Epidermal melanocyte (primary cell): ENCODE measurements around the gene PPOX.

Experiments used
- DNase-seq: peaks from one replicate; pipeline ENCODE4 v3.0.0; 2011; ENCODE audit warnings: low spot score; ENCODE audit not compliant: insufficient read length

Gene PPOX

DNA sequence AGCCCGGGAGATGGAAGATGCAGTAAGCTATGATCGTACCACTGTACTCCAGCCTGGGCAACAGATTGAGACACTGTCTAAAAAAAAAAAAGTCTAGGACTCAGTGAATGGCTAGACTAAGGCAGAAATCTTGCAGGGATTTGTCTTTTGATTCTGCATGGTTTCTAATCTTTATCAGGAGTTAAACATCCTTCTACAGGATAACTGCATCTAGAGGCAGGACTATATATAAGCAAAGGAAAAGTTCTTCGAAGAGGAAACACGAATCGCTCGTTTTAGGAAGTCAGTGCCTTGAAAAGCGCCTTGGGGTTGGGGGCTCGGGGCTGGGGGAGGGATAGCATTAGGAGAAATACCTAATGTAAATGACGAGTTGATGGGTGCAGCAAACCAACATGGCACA, 13.1 kb upstream of the PPOX start:
- no peak for DNase-seq

DNA sequence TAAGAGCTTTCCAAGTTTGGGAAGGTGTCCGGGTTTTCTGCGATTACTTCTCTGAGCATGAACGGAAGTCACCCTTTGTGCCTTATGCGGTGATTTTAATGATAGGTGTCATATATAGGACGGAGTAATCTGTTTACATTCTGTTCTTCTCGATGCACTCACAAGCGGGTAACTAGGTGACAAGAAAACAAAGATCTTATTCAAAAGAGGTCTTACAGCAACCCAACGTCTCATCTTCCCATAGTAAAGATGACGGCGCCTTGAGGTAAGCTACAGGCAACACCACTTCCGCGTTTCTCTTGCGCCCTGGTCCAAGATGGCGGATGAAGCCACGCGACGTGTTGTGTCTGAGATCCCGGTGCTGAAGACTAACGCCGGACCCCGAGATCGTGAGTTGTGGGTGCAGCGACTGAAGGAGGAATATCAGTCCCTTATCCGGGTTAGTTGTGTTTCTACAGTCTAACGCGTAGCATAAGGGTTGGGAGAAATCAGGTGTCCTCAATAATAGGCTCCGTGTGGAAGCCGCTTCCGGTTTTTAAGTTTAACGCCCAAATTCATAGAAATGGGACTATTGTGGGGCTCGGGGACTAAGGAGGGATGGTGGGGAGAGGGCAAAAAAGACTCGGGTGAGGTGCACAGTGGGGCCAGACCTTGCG, 12.4 kb upstream of the PPOX start, which contains the start of gene UFC1:
UFC1 (plus strand) TSS at position 297 of the 656 bp plus-strand sequence; CDS start at position 317, 20 bp downstream.
- DNase-seq: peak; percentile 85

DNA sequence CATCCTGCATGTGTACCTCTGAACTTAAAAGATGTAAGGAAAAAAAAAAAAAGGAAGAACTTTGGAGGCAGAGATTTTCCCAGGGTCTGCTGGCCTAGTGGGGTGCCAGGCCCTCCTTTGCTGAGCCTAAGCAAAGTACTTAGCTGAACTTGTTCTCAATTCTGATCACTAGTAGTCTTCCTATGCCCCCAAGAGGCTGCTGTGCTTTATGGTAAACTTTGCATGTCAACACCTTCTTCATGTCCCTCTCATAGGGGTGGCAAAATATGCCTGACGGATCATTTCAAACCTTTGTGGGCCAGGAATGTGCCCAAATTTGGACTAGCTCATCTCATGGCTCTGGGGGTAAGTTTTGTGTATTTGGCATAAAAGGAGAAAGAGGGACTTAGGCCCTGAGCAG, 8.4 kb upstream of the PPOX start:
- DNase-seq: no peak

DNA sequence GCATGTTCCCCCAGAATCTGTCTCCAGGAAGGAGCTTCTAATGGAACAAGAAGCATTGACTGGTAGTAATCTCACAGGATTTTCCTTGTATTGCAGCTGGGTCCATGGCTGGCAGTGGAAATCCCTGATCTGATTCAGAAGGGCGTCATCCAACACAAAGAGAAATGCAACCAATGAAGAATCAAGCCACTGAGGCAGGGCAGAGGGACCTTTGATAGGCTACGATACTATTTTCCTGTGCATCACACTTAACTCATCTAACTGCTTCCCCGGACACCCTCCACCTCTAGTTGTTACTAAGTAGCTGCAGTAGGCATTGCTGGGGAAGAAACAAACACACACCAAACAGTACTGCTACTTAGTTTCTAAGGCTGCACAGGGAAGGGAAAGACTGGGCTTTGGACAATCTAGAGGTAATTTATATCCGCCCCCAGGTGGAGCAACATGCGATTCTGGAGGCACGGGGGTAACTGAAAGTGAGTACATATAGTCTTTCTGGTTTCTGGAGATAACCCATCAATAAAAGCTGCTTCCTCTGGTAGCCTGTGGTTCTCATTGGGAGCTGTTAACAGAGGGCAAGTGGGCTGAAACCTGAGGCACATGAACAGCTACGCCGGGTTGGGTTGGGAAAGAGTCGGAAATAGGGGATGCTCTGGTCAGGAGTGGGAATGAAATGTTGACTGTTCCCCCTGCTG, 7.8 kb upstream of the PPOX start:
- DNase-seq: no peak

DNA sequence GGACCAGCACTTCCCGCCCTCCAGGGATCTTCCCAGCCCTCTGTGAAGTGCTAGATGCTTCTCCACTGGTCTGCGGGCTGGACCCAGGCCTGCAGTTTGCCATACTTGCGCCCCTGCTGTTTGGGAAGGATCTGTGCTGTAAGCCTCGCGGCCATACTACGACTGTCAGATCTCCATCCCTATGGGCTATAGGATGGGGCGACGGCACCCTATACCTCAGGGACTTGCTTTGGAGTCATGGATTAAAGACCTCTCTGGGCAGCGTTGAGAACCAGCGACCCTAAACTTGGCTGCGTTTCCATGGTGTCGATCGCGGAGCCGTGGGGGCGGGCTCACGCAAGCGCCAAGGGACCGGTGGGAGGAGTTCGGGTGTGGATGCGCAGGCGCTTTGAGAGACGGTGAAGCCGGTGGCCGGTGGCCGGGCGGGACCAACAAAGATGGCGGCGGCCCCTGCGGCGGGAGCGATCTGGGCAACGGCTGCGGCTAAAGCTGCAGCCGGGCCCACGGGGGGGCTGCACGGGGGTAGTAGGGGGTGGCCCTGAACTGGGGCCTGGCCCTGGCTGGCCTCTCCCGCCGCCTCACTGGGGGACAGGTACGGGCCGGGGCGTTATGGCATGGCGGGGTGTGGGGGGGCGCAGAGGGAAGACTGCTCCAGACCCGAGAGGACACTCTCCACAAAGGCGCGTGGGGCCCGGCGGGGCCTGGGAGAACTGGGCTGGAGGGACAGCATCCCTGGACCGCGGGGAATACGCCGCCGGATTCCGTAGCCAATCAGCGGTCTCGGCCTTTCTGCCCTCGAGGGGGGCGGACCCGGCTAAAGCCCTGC, 6.9 kb upstream of the PPOX start, which contains the start of gene USP21:
USP21 (plus strand) TSS at position 414 of the 826 bp plus-strand sequence. CDS start 1,141 bp downstream, outside the sequence.
- peak; percentile 96 for DNase-seq

DNA sequence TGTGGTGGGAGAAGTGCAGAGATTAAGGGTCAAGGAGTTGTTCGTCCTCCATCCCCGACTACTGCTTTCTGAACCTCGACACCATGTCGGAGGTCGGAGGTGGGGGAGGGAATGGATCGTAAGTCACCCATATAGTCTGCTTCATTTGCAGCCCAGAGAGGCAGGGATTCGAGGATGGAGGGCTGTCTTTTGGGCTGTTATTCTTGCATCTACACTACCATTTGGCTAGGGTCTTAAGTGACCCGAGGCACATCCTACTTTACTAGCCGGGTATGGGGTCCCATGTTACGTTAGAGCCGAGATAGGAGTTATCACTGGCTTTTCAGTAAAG, 6.3 kb upstream of the PPOX start:
- DNase-seq: no peak

DNA sequence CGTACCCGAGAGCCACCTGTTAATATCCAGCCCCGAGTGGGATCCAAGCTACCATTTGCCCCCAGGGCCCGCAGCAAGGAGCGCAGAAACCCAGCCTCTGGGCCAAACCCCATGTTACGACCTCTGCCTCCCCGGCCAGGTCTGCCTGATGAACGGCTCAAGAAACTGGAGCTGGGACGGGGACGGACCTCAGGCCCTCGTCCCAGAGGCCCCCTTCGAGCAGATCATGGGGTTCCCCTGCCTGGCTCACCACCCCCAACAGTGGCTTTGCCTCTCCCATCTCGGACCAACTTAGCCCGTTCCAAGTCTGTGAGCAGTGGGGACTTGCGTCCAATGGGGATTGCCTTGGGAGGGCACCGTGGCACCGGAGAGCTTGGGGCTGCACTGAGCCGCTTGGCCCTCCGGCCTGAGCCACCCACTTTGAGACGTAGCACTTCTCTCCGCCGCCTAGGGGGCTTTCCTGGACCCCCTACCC, 5.5 kb upstream of the PPOX start:
- no peak for DNase-seq

DNA sequence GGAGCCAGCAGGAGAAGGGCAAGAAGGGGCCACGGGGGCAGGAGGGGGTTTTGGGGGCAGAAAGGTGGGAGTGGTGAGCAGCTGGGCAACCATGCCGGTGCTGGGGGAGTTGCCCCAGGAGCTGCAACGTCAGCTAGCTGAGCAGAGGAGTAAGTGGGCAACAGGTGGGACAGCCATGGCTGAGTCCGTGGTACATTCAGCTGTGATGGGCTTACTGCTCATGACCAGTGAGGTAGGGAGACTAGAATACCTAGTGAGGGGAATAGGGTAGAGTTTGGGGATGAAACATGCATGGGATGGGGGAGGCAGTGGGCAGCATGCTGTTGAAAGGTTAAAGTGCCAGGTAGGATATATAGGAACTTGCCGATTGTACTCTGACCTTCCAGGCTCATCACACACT, 4.6 kb upstream of the PPOX start:
- DNase-seq: no peak

DNA sequence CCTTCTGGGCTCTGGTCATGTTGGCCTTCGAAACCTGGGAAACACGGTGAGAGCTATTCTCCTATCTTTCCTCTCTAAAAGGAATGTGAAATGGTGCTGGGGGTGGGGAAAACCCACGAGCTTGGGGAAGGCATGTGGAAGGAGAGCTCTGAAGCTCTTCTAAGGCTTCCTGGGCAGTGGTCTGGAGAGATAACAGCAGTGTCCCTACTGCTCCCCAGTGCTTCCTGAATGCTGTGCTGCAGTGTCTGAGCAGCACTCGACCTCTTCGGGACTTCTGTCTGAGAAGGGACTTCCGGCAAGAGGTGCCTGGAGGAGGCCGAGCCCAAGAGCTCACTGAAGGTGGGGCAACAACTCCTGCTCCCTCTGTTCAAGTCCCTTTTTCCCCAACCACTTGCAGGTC, 4.2 kb upstream of the PPOX start:
- no peak for DNase-seq

DNA sequence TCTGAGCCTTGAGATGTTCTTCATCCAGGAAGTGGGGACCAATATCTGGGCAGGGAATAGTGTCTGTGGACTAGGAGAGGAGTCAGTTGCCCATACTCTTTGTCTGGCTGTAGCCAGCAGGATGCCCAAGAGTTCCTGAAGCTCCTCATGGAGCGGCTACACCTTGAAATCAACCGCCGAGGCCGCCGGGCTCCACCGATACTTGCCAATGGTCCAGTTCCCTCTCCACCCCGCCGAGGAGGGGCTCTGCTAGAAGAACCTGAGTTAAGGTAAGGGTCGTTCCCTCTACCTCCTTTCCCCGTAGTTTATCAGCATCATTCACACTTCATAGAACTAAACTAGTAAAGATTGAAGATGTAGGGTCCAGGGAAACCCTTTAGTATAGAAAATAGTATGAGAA, 3.4 kb upstream of the PPOX start:
- DNase-seq: no peak

DNA sequence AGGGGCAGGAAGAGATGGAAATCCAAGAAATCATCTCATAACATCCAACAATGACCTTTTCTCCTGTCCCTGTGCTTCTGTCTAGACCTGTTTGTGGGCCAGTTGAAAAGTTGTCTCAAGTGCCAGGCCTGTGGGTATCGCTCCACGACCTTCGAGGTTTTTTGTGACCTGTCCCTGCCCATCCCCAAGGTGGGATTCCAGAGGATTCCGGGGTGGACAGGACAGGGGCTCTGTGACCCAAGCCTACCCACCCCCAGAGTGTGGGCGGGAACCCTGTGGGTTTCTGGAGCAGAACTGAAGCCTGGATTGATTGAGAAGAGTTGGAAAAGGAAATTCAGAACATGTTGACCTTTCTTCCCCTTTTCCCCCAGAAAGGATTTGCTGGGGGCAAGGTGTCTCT, 2.4 kb upstream of the PPOX start:
- no peak for DNase-seq

DNA sequence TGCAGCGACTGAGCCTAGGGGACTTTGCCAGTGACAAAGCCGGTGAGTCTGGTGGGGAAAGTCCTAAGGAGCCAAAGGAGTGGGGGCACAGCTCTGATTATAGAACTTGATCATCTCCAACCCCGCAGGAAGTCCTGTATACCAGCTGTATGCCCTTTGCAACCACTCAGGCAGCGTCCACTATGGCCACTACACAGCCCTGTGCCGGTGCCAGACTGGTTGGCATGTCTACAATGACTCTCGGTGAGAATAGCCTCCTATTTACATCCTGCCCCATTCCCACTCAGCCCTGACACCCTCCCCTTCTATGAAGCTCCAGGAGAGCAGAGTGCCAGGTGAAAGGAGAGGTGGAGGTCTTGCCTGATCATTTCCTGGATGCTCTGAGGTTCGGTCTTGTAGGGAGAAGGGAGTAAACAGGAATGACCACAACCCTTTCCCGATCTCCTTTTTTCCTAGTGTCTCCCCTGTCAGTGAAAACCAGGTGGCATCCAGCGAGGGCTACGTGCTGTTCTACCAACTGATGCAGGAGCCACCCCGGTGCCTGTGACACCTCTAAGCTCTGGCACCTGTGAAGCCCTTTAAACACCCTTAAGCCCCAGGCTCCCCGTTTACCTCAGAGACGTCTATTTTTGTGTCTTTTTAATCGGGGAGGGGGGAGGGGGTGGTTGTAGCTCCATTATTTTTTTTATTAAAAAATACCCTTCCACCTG, 1.2 kb upstream of the PPOX start:
- no peak for DNase-seq

DNA sequence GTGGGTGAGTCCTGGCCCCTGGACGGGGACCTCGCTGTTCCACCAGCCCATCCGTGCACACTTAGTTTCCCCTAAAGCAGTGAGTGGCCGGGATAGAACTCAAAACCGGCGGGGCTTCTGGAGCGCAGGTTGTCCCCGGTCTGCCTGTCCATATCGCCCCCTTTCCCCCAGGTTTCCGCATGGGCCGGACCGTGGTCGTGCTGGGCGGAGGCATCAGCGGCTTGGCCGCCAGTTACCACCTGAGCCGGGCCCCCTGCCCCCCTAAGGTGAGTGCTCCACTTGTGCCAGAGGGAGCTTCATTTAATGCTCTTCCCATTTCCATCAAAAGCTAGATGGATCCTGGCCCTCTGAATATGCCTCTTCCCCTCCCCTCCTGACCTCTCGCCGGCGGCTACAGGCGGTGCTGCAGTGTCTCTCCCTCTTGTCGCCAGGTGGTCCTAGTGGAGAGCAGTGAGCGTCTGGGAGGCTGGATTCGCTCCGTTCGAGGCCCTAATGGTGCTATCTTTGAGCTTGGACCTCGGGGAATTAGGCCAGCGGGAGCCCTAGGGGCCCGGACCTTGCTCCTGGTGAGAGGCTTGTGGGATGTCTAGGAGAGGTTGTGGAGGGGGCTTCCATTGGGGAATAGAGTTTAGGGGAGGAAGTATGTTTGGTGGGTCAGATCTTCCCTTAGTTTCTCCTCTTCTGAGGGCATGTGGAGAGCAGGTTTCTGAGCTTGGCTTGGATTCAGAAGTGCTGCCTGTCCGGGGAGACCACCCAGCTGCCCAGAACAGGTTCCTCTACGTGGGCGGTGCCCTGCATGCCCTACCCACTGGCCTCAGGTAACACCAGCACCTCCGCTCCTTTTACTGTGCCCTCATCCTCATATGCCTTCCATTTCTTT, 683 bp downstream of the PPOX start:
- DNase-seq: no peak

DNA sequence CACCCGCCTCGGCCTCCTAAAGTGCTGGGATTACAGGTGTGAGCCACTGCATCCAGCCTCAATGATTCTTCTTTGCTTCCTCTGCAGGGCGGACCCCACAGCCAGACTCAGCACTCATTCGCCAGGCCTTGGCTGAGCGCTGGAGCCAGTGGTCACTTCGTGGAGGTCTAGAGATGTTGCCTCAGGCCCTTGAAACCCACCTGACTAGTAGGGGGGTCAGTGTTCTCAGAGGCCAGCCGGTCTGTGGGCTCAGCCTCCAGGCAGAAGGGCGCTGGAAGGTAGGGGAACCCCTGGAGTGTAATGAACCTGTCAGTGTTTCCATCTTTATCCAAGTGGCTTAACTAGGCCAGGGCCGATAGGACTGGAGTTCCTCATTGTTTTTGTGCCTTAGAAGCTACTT, 2.7 kb downstream of the PPOX start:
- no peak for DNase-seq

DNA sequence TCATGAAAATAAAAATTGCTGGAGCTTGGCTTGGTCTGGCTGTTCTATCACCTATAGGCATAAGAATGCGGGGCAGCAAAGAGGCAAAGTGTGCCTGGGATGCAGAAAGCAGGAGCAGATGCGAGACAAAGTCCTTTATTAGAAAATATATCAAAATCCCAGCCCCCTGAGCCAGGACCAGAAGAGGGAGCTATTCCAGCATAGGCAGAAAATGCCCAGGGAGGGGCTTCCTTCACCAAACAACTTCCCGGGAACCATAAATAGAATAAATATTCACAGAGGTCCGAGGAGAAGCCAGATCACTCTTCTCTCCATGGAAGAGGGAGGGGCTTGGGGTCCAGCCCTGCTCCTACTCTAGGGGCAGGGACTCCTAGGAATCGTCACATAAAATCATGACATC, 5.0 kb downstream of the PPOX start:
- DNase-seq: no peak

DNA sequence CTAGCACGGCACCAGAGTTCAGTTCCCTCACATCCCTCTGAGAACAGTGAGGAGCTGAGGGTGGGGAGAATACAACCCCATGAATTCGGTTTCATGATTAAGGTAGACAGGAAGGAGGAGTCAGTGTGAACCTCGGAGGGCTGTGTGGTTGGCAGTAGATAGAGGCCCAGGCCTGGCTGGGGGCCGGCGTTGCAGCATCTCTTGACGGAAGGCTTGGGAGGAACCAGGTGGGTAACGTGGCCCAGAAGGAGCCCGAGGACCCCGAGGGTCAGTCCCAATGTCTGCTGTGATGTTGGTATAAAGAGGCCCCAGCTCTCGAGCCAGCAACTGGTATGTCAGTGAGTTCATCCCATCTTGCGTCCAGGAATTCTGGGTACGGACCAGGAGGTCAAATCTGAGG, 5.5 kb downstream of the PPOX start:
- no peak for DNase-seq

DNA sequence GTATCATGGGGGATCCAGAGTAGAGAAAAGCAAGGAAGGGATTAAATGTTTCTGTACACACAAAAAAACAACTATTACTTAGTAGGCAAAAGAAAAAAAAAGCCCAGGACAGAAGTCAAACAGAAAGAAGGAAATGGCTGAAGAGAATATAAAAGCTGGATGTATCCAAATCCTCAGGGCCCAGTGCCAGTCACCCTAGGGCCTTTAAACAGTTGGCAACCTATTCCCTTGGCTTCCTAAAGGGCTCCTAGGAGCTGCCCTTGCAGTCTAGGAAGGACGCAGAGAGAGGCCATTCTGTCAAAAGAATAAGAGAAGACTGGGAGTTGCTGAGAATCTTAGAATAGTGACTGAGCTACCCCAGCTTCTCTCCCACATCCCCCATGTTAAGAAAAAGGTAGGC, 6.1 kb downstream of the PPOX start:
- DNase-seq: no peak

DNA sequence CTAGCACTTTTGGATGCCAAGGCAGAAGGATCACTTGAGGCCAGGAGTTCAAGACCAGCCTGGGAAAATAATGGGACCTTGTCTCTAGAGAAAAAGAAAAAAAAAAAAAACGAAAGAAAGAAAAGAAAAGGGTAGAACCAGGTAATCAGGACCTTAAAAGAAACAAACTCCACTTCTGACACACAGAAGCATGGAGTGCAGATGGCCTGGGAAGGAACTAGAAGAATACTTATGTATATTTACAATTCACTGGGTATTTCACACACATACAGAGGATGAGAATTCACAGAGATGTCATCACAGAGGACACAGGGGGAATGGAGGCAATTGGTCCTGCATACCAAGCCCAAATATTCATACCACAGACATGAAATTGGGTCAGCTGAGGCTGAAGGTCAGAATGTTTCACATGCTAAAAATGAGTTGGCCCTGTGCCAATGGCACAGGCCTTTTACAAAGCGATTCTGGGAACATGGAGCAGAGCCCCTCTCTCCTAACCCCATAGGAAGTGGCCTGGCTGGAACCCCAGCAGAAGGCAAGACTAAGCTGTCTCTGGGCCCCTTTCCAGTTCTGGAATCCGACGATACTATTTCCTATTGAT, 6.7 kb downstream of the PPOX start:
- DNase-seq: no peak

DNA sequence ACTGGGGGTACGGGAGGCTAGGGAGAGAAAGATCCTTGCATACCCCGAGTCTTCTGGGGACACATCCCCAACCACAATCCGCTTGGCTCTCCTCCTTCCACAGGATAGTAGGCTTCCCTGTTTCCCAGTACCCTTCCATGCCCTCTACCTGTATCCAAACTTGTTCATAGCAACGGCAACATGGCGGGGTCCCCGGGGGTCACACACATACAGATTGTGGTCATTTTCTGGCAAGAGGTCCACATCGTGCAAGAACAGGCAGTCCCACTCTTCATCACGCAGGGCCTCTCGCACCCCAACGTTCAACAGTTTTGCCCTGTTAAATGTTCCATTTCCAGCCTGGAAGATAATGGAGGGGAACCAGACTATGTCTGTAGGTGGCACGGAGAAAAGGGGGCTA, 7.5 kb downstream of the PPOX start:
- no peak for DNase-seq

DNA sequence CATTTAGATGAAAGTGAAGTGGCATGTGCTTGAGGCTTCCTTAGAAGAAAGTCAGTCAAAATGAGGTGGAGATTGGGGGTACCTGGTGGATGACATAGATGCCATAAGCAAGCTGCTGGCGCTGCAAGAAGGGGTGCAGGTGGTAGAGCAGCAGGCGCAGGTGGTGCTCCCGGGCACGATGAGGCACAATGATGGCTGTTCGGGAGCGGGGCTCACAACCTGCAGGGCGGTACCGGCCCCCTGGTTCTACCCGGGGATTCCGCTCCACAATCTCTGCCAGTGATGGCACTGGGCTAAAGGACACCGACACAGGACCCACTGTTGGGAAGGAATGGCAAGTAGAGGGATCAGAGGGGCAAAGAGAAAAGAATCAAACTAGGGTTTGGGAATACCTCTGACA, 8.7 kb downstream of the PPOX start:
- no peak for DNase-seq
